Activated effector memory CD4-positive, alpha-beta T cell treated with Interleukin-2 at 50 U/mL for 16 hours (primary cell): ENCODE measurements around the gene TPP1.

ENCODE experiments used
- DNase-seq: peaks from one replicate; pipeline ENCODE4 v3.0.0-alpha.2; 2020

Gene TPP1

GRCh38 chr11:6611092-6611962 is 7.9 kb downstream of the TPP1 start:
- DNase-seq: no peak

GRCh38 chr11:6610591-6610990 is 8.6 kb downstream of the TPP1 start:
- no peak for DNase-seq

DNA sequence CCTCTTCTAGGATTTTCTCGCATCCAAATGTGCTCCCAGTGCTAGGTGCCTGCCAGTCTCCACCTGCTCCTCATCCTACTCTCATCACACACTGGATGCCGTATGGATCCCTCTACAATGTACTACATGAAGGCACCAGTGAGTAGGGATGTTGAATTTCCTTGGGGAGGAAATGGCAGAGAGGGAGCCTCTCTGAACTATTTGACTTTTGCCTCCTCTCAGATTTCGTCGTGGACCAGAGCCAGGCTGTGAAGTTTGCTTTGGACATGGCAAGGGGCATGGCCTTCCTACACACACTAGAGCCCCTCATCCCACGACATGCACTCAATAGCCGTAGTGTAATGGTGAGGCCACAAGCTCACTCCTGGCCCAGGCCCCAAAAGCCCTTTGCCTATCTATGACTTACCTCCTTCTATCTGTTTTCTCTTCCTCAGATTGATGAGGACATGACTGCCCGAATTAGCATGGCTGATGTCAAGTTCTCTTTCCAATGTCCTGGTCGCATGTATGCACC is 9.7 kb downstream of the TPP1 start:
- DNase-seq: no peak

DNA sequence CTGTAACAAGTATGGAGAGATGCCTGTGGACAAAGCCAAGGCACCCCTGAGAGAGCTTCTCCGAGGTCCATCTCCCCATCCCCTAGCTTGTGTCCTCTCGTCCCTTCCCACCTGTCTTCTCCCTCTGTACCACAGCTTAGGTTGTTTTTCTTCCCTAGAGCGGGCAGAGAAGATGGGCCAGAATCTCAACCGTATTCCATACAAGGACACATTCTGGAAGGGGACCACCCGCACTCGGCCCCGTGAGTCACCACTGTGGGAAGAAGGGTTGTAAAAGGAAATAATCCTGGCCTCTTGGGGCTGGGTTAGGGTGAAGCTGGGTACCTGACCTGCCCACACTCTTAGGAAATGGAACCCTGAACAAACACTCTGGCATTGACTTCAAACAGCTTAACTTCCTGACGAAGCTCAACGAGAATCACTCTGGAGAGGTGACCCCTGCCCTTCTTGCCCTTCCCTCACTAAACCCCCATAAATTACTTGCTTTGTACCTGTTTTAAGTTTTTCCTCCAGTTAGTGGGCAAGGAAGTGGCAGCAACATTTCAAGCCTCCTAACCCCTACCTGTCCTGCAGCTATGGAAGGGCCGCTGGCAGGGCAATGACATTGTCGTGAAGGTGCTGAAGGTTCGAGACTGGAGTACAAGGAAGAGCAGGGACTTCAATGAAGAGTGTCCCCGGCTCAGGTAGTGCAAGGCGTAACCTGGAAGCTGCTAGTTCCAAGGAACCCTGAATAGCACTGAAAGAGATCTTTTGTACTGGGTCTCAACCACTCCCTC is 10.3 kb downstream of the TPP1 start:
- DNase-seq: no peak

GRCh38 chr11:6608011-6608410 is 11.2 kb downstream of the TPP1 start:
- DNase-seq: no peak

GRCh38 chr11:6607190-6607795 is 11.9 kb downstream of the TPP1 start:
- no peak for DNase-seq

DNA sequence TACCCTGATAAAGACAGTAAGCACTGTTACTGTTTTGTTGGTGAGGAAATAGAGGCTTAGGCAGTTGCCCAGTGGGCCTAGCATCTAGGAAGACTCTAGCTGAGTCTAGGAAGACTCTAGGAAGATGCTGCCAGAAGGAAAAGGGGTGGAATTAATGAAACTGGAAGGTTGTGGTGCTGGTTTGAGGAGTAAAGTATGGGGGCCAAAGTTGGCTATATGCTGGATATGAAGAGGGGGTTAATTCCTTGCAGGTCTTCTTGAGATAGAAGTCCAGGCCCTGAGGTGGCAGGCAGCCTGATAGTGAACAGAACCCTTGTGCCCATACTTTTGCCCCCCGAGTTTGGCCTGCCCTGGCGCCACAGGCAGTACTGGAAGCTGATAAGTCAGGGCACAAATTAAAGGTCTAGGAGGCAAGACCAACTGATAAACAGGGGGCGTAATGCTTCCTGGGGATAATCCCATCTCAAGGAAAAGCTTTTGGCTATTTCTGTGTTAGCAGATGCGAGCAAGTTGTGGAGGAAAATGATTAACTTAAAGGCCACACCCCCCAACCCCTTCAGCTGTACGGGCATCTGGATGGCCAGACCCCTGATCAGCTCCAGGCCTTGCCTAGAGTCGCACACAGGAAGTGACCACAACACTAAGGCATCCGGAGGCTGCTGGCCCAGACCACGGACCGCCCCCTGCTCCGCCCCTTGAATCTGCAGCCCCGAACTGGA is 12.6 kb downstream of the TPP1 start:
- no peak for DNase-seq

DNA sequence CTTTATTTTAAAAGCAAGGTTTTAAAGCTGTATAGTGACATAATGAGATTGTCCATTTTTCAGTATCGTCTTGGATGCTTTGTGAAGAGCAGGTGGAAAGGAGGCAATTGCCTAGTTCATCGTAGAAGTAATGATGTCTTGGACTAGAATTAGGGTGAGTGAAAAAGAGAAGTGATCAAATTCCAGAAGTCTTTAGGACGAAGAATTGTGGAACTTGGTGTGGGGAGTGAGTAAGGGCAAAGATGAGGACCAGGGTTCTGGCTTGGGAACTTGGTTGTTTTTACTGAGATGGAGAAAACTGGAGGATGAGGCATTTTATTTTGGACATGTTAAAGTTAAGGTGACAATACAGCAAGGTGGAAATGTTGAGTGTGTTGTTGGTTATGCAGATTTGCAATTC is 14.4 kb downstream of the TPP1 start:
- DNase-seq: no peak

- DNase-seq: peak; percentile 42
These were observed 15.1 kb downstream of the TPP1 start for GRCh38 chr11:6604081-6604626.

DNA sequence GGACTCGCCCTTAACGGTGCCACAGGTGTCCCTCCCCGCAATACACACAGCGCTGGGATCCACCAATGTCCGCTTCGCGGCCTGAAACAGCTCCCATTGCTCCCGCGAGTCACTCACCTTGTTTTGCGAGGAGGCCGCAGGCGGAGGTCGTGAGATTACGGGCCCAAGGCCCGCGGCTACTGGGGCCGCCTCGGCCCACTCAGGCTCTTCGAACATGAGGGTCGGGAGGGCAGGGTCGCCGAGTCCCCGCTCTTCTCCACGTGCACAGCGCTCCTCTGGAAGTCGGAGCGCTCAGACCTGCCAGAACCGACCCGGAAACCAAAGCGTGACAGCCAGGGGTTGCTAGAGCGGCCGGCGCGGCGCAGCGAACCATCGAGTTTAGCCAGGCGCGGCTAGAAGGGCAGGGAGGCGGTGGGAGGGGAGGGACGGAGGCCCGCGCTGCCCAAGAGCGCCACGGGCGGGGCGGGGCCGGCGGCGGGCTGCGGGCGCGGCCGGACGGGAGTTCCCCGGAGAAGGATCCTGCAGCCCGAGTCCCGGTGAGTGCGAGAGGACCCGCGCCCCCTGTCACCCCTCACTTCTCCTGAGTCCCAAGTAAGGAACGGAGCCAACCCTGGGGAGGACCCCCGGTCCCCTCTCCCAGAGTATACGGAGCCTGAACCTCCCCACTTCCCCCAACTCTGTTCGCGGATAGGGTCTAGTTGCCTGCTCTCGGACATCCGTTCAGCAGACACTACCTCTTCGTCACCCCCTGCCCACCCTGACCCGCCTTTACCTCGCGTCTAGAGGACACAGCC is 15.7 kb downstream of the TPP1 start, which contains the start of the genes ILK and RRP8:
ILK (plus strand) TSS at position 488 of the 794 bp plus-strand sequence. CDS start 498 bp downstream, outside the sequence.
RRP8 (minus strand) TSS at position 330 of the 794 bp plus-strand sequence; CDS start at position 216, 114 bp downstream.
- peak; percentile 85 for DNase-seq

DNA sequence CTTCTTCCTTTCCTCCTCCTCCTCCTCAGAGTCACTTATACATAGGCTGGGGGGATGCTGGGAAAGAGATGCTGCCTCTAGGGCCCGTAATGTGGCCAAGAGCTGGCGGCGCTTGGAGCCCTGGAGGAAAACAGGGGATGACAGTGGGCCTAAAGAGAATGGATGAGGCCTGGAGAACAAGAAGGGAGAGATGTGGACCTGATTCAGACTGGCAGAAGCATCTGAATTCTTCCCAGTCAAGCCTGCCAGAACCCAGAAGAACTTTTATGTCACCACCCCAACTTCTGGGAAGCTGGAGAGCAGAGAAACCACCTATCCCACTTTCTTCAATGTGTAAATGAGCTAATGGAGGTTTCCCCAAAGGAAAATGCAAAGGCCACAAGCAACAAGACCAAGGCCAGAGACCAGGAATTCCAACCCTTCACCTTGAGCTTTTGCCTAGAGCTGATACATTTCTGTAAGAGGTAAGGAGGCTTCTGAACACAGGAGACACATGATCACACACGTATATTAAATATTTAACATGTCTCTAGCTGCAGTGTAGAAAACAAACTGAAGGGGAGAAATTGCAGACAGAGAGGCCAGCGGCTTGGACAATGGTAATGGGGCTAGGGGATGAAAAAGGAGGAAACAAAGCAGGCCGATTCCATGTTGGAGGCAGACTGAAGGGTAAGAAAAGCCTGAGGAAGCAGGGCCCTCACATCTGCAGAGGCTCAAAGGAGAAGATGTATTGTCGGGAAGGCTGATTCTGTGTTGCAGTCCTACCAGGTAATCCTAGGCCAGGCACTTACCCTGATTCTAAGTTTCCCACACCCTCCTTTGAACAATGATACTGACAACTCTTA is 16.9 kb downstream of the TPP1 start:
- no peak for DNase-seq

- no peak for DNase-seq
These were observed 18.2 kb downstream of the TPP1 start for GRCh38 chr11:6601041-6601461.

- no peak for DNase-seq
These were observed 19.3 kb downstream of the TPP1 start for GRCh38 chr11:6599881-6600390.

GRCh38 chr11:6599449-6599848 is 19.8 kb downstream of the TPP1 start:
- no peak for DNase-seq

DNA sequence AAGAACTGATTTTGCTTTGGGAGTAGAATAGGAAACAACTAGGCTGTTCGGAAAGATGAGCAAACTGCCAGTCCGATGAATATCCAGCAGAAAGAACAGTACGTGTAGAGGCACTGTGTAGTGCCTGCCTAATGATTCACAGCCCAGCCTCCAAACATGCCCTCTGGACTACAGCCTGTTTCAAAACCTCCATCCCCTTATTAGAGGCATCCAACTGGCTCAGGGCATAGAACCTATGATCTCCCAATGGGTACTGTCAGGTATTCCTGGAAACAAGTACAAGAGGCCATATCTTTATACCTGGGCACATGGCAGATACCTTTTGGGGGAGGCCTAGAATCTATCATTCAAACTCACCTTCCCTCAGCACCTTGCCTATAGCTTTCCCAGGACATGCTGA is 20.7 kb downstream of the TPP1 start:
- DNase-seq: no peak

DNA sequence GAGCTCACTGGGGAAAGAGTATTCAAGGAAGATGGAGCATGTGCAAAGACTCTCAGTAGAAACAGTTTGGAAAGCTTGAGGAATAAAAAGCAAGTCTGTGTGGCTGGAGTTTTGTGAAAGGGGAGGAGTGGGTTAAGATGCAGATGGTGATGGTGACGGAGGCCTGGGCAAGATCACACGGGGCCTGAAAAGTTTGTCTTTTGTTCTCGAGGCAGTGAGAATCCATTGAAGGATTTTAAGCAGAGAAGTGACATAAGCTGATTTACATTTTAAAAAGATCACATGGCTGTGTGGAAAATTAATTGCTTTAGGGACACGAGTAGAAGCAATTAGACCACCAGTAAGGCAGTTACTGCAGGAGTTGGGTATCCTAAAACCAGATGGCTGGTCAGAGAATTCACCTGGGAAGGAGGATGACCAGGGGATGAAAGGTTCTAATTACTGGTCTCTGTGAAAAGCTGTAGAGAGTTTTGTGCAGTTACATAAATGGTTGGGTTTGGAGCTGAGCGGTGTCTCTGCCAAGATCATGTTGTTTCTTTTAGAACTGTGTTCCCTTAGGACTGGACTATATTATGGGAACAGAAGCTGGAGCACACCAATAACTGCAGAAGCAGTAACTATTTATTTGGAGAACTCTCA is 22.9 kb downstream of the TPP1 start:
- DNase-seq: no peak

- no peak for DNase-seq
These were observed 25.0 kb downstream of the TPP1 start for GRCh38 chr11:6594142-6594768.

DNA sequence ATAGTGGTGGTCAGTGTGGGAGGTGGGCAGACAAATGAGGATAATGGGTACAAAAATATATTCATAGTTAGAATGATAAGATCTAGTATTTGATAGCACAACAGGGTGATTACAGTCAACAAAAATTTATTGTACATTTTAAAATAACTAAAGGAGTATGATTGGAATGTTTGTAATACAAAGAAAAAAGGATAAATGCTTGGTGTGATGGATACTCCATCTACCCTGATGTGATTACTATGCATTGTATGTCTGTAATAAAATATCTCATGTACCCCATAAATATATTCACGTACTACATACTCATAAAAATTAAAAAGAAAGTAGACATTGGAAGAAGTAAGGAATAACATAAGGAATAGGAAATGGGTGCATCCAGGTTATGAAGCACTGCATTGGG is 31.2 kb downstream of the TPP1 start:
- no peak for DNase-seq

- DNase-seq: no peak
These were observed 31.8 kb downstream of the TPP1 start for GRCh38 chr11:6587360-6587953.
